ENCODE results near the gene POU3F1.

The POU3F1 gene

GRCh38 chr1:38089712-38090360, 43.2 kb upstream of the POU3F1 start:
- no peak for DNase-seq (ENCODE audit: low spot score)
- POLR2A ChIA-PET (ENCODE audit: low non-redundant PET): no interaction called here
- CTCF ChIA-PET: no interaction called here
- H3K27ac ChIP-seq: no peak overlapping the region
- no peak for TF ChIP-seq CTCF (conservative IDR thresholded peaks at IDR 0.05; ENCODE audit: low read depth)

GRCh38 chr1:38088791-38089190, 42.2 kb upstream of the POU3F1 start:
- POLR2A ChIA-PET (ENCODE audit: low non-redundant PET): no interaction called here
- TF ChIP-seq CTCF (conservative IDR thresholded peaks at IDR 0.05; ENCODE audit: low read depth): no peak
- no peak overlapping the region for H3K27ac ChIP-seq
- no peak for DNase-seq (ENCODE audit: low spot score)
- CTCF ChIA-PET: no interaction called here

- no peak for TF ChIP-seq CTCF (conservative IDR thresholded peaks at IDR 0.05; ENCODE audit: low read depth)
- ChIA-PET POLR2A (ENCODE audit: low non-redundant PET) (no interaction called here), CTCF (no interaction called here)
- DNase-seq (ENCODE audit: low spot score): no peak
- no peak overlapping the region for H3K27ac ChIP-seq
These were observed 41.8 kb upstream of the POU3F1 start for GRCh38 chr1:38088366-38088765.

GRCh38 chr1:38087676-38088075, 41.1 kb upstream of the POU3F1 start:
- ChIA-PET POLR2A (ENCODE audit: low non-redundant PET) (no interaction called here), CTCF (no interaction called here)

GRCh38 chr1:38085666-38086330, 39.2 kb upstream of the POU3F1 start:
- H3K27ac ChIP-seq: no peak overlapping the region
- CTCF ChIA-PET: interaction anchor here (0.6 kb wide), 1 partner anchor 44 kb away, joined by 3 read pairs; no protein-coding TSS in a partner anchor
- POLR2A ChIA-PET (ENCODE audit: low non-redundant PET): no interaction called here
- no peak for TF ChIP-seq CTCF (conservative IDR thresholded peaks at IDR 0.05; ENCODE audit: low read depth)
- no peak for DNase-seq (ENCODE audit: low spot score)

More at GRCh38 chr1:38087676-38088075, 41.1 kb upstream of the POU3F1 start:
- no peak overlapping the region for H3K27ac ChIP-seq
- TF ChIP-seq CTCF (conservative IDR thresholded peaks at IDR 0.05; ENCODE audit: low read depth): no peak
- no peak for DNase-seq (ENCODE audit: low spot score)

GRCh38 chr1:38084700-38085099, 38.1 kb upstream of the POU3F1 start:
- ChIA-PET CTCF (interaction anchor here (0.6 kb wide), 1 partner anchor 26 kb away, joined by 4 read pairs; no protein-coding TSS in a partner anchor), POLR2A (ENCODE audit: low non-redundant PET) (no interaction called here)
- no peak overlapping the region for H3K27ac ChIP-seq
- DNase-seq (ENCODE audit: low spot score): no peak
- TF ChIP-seq CTCF (conservative IDR thresholded peaks at IDR 0.05; ENCODE audit: low read depth): no peak
